HG02970 (cell line): ENCODE data around the gene MFSD6L.

Experiments used
- ATAC-seq: cut with Tn5 transposase; IDR thresholded peaks from one replicate; pipeline ENCODE4 v1.9.1; 2021; ENCODE audit warnings: mild to moderate bottlenecking, moderate library complexity, moderate number of reproducible peaks; ENCODE audit not compliant: unreplicated experiment, low FRiP score

MFSD6L gene, protein sequence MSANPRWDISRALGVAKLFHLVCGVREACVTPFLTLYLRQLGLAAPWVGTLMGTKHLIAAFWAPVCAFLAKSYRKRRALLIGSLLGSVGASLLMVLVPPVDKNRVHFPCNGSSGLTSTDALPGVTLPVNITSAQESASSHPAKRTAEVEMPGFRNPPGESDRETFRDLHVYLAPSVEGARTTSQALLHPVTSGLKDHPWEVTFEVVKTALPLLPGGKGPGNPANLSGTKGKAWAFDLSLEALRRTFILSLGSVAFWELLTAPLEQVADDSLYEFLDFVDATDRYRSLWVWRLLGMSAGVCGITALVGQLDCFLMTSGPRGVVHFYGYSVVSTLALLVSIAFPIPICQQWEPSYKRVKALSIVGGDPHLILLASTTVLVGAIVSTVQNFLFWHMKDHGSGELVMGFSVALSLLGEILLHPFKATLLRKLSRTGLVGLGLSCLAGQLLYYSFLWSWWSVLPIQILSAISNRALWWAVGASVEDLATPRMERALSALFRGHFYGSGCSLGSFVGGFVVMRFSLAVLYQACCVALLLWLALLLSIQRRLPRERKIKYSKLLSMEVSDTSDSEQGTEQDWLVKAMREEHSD

DNA sequence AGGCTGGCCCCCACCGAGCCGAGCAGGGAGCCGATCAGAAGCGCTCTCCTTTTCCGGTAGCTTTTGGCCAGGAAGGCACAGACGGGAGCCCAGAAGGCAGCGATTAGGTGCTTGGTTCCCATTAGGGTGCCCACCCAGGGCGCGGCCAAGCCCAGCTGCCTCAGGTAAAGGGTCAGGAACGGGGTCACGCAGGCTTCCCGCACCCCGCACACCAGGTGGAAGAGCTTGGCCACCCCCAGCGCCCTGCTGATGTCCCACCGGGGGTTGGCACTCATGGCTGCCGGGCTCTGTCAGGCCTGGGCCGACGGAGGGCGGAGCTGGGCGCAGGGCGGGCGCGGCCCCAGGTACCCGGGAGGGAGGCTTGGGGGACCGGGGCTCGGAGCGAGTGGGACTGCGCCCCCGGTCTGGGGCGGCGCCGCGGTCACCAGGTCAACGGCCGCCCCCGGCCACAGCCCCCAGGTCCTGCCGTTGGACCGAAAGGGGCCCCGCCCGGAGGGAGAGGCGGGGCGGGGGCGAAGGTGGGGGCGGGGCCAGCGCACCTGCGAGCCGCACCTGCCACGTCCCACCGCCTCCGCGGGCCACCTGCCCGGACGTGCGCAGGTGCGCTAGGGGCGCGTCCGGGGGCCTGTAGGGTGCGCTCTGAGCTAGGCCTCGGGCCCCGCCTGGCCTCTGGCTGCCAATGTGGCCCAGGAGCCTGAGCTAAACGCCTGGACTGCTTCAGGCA is at the start of gene MFSD6L:
Gene MFSD6L, minus strand, starts transcription at position 520 of the 724 bp plus-strand sequence. Its CDS starts 245 bp downstream, at position 275.
- no peak for ATAC-seq

DNA sequence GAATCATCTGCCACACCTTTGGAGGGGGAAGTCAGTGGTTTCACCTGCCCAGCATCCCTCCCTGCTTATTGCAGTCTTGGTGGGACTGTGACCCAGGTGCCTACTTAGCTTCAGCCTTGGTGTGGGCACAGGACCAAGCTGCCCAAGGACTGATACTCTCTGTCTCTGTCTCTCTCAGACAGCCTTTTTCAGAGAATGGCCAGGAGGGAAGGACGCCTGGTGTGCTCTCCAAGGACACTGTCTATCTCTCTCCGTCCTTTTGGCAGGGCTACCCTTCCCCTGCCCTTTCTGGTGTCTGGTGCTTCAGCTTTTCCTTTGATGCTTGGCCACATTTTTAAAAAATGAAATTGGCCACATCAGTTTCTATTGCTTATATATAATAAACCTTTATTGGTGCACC is 48.7 kb upstream of the MFSD6L start:
- no peak for ATAC-seq

DNA sequence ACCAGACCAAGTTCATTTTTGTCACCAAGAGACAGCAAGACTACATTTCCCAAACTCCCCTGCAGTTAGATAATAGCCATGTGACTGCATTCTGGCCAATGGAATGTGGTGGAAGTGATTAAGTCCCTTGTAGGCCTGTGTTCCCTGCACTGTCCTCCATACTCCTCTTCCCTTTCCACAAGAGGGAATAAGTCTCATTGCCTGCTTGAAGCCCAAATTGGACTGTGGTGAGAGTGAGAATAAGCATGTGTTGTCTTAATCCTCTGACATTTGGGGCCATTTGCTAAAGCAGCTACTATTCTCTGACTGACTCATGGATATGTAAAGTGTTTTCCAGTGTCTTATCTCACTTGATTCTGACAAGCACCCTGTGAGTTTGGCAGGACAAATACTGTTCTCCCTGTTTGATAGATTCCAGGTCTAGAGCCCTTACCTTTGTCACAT is 47.6 kb upstream of the MFSD6L start:
- no peak for ATAC-seq

DNA sequence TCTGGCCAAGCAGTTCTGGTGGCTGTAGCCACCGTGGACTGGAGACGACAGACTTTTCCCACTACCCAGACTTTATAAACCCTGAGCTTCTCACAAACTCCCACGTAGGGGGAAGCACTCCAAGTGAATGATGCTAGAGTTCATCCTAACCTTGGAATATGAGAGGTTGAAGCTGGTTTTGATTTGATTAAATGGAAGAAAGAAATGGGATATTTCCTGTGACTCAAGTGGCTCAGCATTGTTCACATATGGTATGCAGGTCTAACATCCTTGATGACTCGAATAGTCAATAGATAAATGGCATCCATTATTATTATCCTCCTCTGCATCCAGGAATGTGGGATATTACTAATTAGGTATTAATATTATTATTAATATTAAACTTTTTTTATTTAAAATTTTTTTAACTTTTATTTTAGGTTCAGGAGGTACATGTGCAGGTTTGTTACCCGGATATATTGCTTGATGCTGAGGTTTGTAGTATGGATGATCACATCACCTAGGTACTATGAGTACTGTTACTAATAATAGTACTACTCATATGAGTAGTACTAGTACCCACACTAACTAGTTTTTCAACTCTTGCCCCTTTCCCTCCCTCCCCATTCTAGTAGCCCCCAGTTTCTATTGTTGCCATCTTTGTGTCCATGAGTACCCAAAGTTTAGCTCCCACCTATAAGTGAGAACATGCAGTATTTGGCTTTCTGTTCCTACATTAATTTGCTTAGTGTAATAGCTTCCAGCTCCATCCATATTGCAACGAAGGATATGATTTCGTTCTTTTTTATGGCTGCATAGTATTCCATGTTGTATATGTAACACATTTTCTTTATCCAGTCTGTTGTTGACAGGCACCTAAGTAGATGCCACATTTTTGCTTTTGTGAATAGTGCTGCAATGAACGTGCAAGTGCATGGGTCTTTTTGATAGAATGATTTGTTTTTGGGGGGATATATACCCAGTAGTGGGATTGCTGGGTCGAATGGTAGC is 45.4 kb upstream of the MFSD6L start:
- ATAC-seq = no peak

DNA sequence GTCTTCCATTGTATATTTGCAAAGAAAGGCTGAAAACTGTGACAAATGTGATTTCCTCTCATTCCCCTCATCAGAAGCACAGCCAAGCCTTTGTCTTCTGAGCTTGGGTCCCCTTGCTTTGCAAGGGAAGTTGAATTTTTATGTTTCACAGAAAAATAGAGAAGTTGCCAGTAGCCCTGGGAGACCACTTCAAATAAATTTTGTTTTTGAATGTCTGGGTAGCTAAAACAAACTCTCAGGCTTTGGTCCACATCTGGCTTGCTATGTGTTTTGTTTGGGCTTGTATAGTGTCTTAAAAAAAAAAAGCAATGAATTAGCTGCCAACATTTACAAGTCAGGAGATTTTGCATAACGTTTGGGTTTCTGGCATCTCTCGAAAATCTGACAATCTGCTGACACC is 44.2 kb upstream of the MFSD6L start:
- ATAC-seq = no peak

DNA sequence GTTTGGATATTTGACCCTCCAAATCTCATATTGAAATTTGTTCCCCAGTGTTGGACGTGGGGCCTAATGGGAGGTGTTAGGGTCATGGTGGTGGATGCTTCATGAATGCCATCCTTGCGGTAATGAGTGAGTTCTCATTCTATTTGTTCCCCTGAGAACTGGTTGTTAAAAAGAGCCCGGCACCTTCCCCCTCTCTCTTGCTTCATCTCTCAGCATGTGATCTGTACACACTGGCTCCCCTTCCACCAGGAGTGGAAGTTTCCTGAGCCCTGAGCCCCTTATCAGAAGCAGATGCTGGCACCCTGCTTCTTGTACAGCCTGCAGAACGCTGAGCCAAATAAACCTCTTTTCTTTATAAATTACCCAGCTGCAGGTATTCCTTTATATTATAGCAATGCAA is 42.7 kb upstream of the MFSD6L start:
- no peak for ATAC-seq

DNA sequence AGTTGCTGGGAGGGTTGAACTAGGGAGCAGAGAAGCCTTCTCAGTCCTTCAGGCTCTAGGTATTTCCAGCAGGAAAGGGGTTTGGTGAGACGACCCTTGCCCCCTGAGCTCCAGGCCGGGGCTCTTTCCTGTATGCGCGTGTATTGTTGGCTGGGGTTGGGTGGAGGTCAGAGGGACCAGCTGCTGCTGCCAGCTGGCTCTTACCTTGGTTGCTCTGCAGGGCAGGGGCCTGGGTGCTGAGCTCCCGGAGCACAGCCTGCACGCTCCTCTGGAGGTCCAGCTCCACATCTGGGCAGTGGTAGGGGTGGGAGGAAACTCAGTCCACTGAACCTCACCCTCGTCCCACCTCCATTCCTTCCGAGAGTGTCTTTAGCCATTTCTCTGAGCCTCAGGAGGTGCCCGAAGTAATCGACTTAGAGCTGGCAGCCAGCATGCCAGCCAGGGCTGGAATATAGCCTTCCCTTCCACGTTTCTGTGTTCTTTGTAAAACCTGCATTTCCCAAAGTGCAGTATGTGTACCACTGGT is 40.3 kb upstream of the MFSD6L start:
- no peak for ATAC-seq

DNA sequence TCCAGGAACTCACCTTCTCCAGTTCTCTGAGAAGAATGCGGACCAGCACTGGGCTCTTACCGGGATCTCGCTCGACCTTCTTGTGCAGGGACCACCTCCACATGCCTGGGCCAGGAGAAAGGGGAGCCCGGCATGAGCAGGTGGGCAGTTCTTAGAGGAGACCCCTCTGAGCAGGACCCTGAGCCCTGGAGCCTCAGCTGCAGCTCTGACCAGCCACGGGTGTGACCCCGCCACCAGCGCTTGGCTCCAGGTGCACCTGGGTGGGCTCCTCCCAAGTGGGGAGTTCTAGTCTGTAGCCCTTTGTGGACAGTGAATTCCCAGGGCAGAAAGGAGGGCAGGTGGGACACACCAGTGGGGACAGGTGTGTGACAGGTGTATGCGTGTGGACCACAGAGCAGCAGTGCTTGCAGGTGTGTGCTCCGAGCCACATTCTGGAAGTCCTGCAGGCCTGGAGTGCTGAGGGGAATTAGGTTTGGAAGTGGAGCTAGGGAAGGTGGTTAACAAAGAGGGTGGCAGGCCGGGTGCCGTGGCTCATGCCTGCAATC is 39.5 kb upstream of the MFSD6L start:
- no peak for ATAC-seq

DNA sequence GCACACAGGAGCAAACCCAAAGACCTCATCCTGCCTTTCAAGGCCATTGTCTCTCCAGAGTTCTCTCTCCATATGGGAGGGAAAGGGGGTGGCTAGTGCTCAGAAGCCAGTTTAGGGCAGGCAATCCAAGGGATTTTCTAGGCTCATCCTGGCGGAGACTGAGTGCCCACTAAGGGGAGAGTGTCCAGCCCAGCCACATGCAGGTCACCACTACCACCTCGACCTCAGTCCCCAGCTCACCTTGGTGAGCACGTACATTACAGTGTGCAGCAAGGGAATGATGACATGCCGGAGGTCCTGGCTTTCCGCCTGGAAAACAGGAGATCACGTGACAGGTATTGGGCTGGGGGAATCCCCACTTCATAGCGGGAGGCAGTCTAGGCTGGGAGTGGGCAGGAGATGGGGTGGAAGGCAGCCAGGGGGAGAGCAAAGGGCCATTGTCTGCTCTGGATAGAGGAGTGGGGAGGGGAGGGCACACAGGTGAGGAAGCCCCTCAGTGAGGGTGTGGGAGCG is 38.5 kb upstream of the MFSD6L start:
- no peak for ATAC-seq

DNA sequence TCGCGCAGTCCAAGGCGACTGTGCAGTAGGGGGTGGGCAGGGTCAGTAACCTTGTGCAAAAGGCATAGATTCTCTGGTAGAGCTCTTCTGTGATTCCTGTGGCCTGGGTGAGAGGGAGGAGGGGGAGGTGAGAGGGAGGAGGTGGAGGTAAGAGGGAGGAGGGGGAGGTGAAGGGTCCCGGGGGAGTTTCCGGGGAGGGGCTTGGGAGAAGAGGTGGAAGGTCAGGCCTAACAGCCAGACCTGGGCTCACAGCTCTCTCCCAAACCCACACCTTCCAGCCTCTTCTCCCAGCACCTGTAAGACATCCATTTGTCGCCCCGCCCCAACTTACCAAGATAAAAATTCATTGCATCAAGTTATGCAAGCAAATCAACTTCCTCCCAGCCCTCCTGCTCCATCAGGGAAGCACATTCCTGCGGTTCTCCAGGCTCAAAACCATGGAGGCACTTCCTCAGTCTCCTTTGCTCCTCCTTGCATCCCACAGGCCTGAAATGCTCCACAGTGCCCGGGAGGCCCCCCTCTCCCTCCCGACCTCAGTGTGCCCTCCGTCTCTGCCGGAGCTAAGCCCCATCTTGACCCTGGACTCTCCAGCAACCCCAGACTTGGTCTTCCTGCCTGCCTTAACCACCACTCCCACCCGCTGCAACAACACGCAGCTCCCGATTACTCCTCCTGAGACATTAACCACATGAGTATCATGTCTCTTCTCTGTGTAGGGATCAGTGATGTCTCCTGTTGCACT is 37.8 kb upstream of the MFSD6L start:
- no peak for ATAC-seq

DNA sequence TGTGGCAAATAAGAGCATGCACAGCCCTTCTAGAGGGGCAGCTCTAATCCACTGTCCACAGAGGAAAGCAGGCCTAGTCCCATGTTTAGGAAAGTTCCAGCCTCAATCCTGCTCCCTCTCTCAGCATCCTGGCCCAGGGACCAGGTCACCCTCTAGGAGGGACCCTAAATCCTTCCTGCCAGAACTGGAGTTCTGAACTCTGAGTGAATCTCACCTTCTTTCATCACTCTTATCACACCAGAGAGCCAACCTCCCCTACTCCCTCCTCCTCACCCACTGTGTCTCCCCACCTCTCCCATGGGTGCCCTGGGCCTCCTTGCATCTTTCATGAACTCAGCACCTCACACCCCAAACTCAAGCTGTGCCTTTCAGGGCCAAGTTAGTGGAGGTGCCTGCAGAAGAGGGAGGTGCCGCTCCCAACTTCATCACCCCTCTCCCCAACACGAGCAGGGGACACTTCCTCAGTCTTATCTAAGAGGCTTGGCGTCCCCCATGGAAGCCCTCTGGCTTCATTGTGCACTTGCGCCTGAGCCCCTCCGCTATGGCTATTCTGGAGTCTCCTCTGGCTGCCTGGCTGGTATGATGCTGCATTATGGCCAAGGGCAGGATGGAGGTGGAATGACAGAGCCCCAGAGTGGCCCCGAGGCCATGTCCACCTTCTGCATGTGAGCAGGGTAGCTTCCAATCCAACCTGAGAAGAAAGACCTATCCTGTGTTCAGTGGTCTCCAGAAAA is 36.6 kb upstream of the MFSD6L start:
- no peak for ATAC-seq

DNA sequence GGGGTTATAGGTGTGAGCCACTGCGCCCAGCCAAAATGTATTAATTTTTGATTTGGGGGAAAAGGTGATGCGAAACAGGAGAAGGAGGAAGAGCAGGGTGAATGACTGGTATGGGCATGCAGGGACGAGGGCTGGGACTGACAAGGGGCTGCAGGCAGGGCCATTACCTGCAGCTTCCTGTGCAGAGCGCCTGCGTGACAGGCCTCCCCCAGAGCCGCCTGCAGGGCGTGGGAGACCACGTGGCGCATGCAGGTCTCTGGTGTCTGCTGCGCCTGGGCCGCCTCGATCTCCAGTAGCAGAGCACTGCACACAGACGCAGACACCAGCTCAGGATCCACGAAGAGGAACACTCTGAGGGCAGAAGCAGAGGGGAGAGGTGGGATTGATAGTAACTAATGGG is 35.9 kb upstream of the MFSD6L start:
- no peak for ATAC-seq

DNA sequence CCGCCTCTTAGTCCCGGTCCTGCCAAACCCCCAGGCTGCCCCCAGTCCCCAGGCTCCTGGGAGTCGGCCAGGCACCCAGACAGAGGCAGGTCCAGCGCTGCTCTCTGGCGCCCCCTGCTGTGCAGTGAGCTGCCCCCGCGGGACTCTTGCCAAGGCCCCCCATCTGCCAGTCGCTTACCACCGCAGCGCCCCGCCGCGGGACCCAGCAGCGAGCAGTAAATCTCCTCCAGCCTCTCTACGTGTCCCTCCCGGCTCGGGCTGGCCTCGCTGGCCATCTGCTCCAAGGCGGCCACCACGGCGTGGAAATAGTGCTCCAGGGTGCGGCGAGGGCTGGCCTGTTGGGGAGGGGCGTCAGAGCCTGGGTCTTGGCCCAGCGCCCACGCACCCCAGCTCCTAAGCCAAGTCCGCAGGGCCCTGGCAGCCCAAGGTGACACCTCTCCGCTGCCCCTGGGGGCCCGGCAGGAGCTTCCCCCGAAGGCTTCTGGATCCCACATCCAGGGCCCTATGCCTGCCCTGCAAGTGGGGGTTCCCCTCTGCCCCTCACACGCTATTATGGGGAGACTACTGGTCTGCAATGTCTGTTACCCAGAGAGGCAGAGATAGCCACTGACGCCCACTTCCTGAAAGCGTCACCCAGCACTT is 33.7 kb upstream of the MFSD6L start:
- no peak for ATAC-seq

DNA sequence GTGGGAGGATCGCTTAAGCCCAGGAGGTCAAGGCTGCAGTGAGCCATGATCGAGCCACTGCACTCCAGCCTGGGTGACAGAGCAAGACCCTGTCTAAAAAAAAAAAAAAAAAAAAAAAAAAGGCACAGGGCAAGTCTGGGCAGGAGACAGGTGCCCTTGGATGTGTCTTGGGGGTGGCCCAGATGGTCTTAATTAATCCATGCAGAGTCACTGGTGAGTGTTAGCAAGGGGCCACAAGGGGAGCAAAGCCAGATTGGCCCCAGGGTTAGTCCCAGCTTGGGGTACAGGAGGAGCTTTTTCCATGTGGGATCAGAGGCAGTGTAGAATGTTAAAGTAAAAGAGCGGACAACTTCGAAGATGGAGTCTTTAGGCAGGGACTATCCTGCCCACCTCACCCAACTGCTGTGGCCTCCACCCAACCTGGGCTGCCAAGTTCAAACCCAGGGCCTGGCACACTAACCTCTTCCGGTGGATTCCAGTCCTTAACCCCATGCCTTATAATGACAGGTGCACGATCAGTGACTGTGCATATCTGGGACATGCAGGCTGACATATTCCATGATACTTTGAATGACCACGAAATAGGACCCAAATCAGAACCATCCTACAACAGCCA is 32.2 kb upstream of the MFSD6L start:
- no peak for ATAC-seq

DNA sequence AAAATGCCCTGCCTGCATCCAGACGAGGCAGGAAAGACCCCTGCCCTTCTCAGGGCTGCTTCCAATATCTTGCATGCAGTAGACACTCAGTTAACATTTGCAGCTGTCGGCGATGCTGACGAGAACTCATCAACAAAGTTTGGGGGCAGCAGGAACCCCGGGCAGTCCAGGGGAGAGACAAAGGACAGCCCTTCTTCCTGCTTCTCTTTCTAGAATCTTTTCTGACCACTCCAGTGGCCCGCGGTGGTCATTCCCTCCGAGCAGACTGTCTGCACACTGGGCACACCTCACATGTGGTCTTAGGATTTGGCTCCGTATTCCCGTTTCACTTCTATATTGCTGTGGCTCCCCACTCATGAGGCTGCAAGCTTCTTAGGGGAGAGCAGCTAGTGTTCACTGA is 31.0 kb upstream of the MFSD6L start:
- ATAC-seq = no peak

DNA sequence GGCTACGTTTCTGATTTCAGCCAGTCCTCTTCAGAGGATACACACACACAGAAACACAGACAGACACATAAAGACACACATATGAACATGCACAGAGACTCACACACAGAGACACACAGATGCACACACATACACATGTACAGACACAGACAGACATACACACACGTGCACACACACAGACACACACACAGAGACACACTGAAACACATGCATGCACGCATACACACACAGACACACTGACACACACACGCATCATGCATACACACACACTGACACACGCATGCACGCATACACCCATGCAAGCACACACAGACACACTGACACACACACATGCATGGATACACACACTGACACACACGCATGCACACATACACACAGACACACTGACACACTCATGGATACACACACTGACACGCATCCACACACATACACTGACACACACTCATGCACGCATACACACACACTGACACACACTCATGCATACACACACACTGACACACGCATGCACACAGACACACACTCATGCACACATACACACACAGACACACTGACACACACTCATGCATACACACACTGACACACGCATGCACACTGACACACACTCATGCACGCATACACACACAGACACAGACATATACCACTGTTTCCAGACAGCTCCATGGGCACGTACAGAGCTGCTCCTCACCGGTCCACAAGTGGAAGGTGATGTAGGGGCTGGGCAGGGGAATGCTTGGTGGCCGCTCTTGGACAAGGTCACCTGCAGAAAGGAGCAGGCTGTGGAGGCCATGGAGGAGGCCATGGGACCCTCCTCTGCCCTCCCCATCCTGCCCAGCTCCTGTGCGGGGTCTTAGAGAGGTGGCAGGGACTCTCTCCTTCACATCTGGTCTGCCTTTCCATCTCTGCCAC is 30.1 kb upstream of the MFSD6L start:
- ATAC-seq = no peak
